ENCODE measurements around the gene ABTB2.
A peak's percentile ranks its signal among the peaks of the same experiment; 100 is the strongest.
"Not testable (repeated sequence)": the region's sequence is repeated elsewhere in the genome, so short reads cannot be mapped to it uniquely, and the experiment has no call there.

The ABTB2 gene

GRCh38 chr11:34260072-34260575 is 97.7 kb downstream of the ABTB2 start:
- no peak for DNase-seq

GRCh38 chr11:34259087-34259486 is 98.7 kb downstream of the ABTB2 start:
- DNase-seq, result no peak

- no peak for DNase-seq
Measured at GRCh38 chr11:34256626-34257025, 101.2 kb downstream of the ABTB2 start.

- no peak for DNase-seq
Measured at GRCh38 chr11:34256150-34256549, 101.7 kb downstream of the ABTB2 start.

- DNase-seq, result no peak
Measured at GRCh38 chr11:34255101-34255500, 102.7 kb downstream of the ABTB2 start.

- no peak for DNase-seq
Measured at GRCh38 chr11:34254011-34254410, 103.8 kb downstream of the ABTB2 start.

GRCh38 chr11:34252651-34253050 is 105.2 kb downstream of the ABTB2 start:
- no peak for DNase-seq

- no peak for DNase-seq
Measured at GRCh38 chr11:34252015-34252414, 105.8 kb downstream of the ABTB2 start.

GRCh38 chr11:34251589-34251980 is 106.2 kb downstream of the ABTB2 start:
- DNase-seq, result no peak

- peak; percentile 82 for DNase-seq
Measured at GRCh38 chr11:34250732-34251588, 106.8 kb downstream of the ABTB2 start.

GRCh38 chr11:34250211-34250610 is 107.6 kb downstream of the ABTB2 start:
- no peak for DNase-seq

- DNase-seq, result no peak
Measured at GRCh38 chr11:34249439-34249838, 108.4 kb downstream of the ABTB2 start.

GRCh38 chr11:34246511-34246910 is 111.3 kb downstream of the ABTB2 start:
- DNase-seq, result not testable (repeated sequence)

GRCh38 chr11:34245041-34245440 is 112.8 kb downstream of the ABTB2 start:
- DNase-seq, result no peak

- DNase-seq, result no peak
Measured at GRCh38 chr11:34243600-34244464, 114.0 kb downstream of the ABTB2 start.

- DNase-seq, result no peak
Measured at GRCh38 chr11:34242037-34242625, 115.7 kb downstream of the ABTB2 start.

GRCh38 chr11:34240150-34240494 is 117.7 kb downstream of the ABTB2 start:
- no peak for DNase-seq

- no peak for DNase-seq
Measured at GRCh38 chr11:34239465-34240149, 118.2 kb downstream of the ABTB2 start.

GRCh38 chr11:34238966-34239365 is 118.8 kb downstream of the ABTB2 start:
- DNase-seq, result no peak

- DNase-seq, result no peak
Measured at GRCh38 chr11:34238533-34238932, 119.3 kb downstream of the ABTB2 start.

- DNase-seq, result no peak
Measured at GRCh38 chr11:34236572-34236971, 121.2 kb downstream of the ABTB2 start.

GRCh38 chr11:34235591-34236071 is 122.2 kb downstream of the ABTB2 start:
- DNase-seq, result no peak

- DNase-seq, result no peak
Measured at GRCh38 chr11:34235189-34235588, 122.6 kb downstream of the ABTB2 start.
